Large intestine (tissue), 3 donors: ENCODE measurements around the gene CRCP. TPM values are rescaled to one million over a fixed set of nuclear protein-coding genes. Genes with fewer than 3 reads are reported as not detected.
"Not testable (repeated sequence)": the region's sequence is repeated elsewhere in the genome, so short reads cannot be mapped to it uniquely, and the experiment has no call there.

Experiments
- DNase-seq, 2 donors: peaks; one replicate each; pipeline versions ENCODE4 v3.0.0 to v3.0.0-alpha.2; 2013
- H3K27ac ChIP-seq: one replicate; pipeline ENCODE4 v1.5.1; 2013; ENCODE audit warnings: low read length
- H3K27me3 ChIP-seq: 2 replicates; pipeline ENCODE4 v1.6.1; 2013; ENCODE audit warnings: low read length; ENCODE audit not compliant: control insufficient read depth, insufficient read depth
- H3K36me3 ChIP-seq: 2 replicates; pipeline ENCODE4 v1.6.1; 2013; ENCODE audit warnings: low read length; ENCODE audit not compliant: control insufficient read depth, insufficient read depth
- H3K4me1 ChIP-seq: one replicate; pipeline ENCODE4 v1.6.1; 2013; ENCODE audit warnings: low read length; ENCODE audit not compliant: control insufficient read depth, insufficient read depth
- H3K4me3 ChIP-seq: one replicate; pipeline ENCODE4 v1.5.1; 2013; ENCODE audit warnings: low read length
- H3K9me3 ChIP-seq: one replicate; pipeline ENCODE4 v1.6.1; 2013; ENCODE audit warnings: mild to moderate bottlenecking, low read depth, low read length, moderate library complexity; ENCODE audit not compliant: control insufficient read depth
- WGBS: methylation state at CpG from one replicate; pipeline ENCODE4 v1.1.5; 2013; ENCODE audit warnings: low lambda C conversion rate; ENCODE audit not compliant: insufficient coverage; 5-methylcytosine and 5-hydroxymethylcytosine counted together
- polyA plus RNA-seq: library from polyadenylated mRNA; unstranded; fragments of 120-200 nt; gene quantifications from one replicate; pipeline ENCODE4 v1.2.1, GENCODE V29; 2013

Gene CRCP
- polyA plus RNA-seq, 1 donor = 32.0 TPM

DNA sequence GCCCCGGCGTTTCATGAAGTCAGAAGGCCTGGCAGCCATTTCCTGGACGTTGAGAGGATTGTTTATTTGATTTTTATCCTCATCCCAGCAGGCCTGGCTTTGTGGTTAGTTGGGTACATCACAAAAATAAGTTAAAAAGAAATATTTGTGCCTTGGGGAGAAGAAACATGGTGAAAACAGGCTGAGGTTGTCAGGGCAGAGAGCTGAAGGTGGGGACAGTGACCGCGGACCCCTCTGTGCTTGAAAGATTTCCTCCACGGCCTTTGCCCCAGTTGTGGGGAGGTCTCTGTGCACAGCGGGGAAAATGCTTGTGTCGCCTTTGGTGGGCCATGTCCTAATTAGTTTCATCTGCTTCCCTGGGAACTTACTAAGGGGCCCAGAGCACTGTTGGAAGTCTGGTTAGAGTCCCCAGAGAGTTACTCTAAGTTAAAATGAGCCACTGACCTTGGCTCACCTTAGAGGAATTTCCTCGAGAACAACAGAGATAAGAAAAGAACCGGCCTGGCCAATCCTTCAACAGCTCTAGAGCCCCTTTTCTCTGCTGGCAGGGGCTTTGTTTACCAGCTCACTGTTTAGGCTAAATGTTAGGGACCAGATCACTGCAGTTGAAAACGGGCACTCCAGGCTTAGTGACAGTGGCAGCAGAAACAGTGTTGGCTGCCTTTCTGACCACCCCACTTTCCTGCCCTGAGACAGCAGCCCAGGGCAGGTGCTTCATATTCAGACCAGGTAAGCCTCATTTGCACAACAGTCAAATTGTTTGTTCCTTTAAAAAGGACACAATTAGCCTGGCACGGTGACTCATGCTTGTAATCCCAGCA is 37.9 kb downstream of the CRCP start:
- WGBS = 20% methylated on average over 1 of the region's 12 CpGs
- peaks cover 15% of the 10 kb centered on the region for H3K4me1 ChIP-seq

DNA sequence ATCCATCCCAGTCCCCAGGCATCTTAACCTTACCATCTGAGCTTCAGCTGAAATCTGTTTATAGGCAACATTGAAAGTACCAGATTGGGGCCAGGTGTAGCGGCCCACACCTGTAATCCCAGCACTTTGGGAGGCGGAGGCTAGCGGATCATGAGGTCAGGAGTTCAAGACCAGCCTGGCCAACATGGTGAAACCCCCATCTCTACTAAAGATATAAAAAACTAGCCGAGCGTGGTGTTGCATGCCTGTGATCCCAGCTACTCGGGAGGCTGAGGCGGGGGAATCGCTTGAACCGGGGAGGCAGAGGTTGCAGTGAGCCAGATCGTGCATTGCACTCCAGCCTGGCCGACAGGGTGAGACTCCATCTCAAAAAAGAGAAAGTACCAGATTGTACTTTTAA is 39.0 kb downstream of the CRCP start:
- H3K27ac ChIP-seq = no peak overlapping the region
- no peak overlapping the region for H3K4me3 ChIP-seq
- no peak for DNase-seq
- WGBS = no CpG with 5 or more reads among the region's 11 CpGs
- no peaks in the 10 kb centered on the region for H3K27me3 ChIP-seq
- H3K36me3 ChIP-seq = peaks cover 63% of the 10 kb centered on the region
- peaks cover 2% of the 10 kb centered on the region for H3K9me3 ChIP-seq
- H3K4me1 ChIP-seq = peaks cover 15% of the 10 kb centered on the region

More for the DNA sequence above, 37.9 kb downstream of the CRCP start:
- Histone ChIP-seq H3K9me3 (no peaks in the 10 kb centered on the region), H3K27ac (no peak overlapping the region), H3K4me3 (no peak overlapping the region), H3K36me3 (peaks cover 62% of the 10 kb centered on the region), H3K27me3 (no peaks in the 10 kb centered on the region)
- no peak for DNase-seq

DNA sequence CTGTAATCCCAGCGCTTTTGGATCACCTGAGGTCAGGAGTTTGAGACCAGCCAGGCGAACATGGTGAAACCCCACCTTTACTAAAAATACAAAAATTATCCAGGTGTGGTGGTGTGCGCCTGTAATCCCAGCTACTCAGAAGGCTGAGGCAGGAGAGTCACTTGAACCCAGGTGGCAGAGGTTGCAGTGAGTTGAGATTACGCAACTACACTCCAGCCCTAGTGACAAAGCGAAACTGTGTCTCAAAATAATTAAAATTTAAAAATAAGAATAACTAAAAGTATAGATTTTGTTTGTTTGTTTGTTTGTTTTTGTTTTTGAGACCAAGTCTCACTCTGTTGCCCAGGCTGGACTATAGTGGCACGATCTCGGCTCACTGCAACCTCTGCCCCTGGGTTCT is 41.4 kb downstream of the CRCP start:
- H3K4me3 ChIP-seq, DNase-seq, H3K27me3 ChIP-seq, H3K4me1 ChIP-seq, H3K27ac ChIP-seq: not testable (repeated sequence)
- WGBS = no CpG with 5 or more reads among the region's 7 CpGs
- Histone ChIP-seq H3K9me3 (peaks cover 17% of the 10 kb centered on the region), H3K36me3 (peaks cover 53% of the 10 kb centered on the region)

DNA sequence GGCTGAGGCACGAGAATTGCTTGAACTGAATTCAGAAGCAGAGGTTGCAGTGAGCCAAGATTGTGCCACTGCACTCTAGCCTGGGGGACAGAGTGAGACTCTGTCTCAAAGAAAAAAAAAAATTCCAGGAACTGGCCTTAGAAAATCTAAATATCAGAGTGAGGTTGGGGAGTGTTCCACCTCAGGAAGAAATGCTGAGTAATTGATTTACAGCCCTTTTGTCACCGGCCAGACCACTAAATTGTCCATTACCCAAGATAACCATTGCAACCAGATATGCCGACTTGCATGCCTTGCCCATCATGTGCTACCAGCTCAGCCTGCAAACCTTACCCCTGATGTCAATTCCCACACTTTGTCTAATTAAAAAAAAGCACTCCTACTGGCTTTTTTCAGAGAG is 42.4 kb downstream of the CRCP start:
- peaks cover 9% of the 10 kb centered on the region for H3K4me1 ChIP-seq
- 0% methylated on average over 1 of the region's 3 CpGs for WGBS
- peak; percentile 73 to 80 for DNase-seq
- H3K4me3 ChIP-seq = no peak overlapping the region
- peaks cover 17% of the 10 kb centered on the region for H3K9me3 ChIP-seq
- no peaks in the 10 kb centered on the region for H3K27me3 ChIP-seq
- peak overlapping the region; percentile 70 for H3K27ac ChIP-seq
- peaks cover 47% of the 10 kb centered on the region for H3K36me3 ChIP-seq

DNA sequence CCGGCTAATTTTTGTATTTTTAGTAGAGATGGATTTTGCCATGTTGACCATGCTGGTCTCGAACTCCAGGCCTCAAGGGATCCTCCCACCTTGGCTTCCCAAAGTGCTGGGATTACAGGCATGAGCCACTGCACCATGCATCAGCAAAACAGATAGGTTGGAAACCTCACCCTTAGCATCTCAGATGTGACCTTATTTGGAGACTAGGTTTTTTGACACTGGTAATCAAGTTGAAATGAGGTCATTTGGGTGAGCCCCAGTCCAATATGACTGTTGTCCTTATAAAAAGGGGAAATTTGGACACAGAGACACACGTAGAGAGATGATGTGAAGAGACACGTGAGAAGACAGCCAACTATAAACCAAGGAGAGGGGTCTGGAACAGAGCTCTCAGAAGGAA is 48.0 kb downstream of the CRCP start:
- WGBS = 100% methylated on average over 1 of the region's 4 CpGs
- Histone ChIP-seq H3K36me3 (peaks cover 10% of the 10 kb centered on the region), H3K27ac (no peak overlapping the region), H3K4me1 (no peaks in the 10 kb centered on the region), H3K9me3 (peaks cover 17% of the 10 kb centered on the region), H3K27me3 (no peaks in the 10 kb centered on the region), H3K4me3 (no peak overlapping the region)
- no peak for DNase-seq

DNA sequence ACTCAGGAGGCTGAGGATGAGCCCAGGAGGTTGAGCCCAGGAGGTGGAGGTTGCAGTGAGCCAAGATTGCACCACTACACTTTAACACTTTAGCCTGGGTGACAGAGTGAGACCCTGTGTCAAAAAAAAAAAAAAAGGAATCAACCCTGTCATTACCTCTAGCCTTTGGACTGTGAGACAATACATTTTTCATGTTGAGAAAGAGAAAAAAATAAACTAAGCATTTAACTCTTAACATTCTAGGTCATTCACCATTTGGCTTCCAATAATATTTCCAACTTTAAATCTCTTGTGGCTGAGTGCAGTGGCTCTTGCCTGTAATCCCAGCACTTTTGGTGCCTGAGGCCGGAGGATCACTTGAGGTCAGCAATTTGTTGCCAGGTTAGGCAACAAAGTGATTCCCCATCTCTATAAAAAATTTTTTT is 48.6 kb downstream of the CRCP start:
- H3K27ac ChIP-seq = no peak overlapping the region
- H3K4me3 ChIP-seq = no peak overlapping the region
- H3K9me3 ChIP-seq = peaks cover 17% of the 10 kb centered on the region
- no peaks in the 10 kb centered on the region for H3K27me3 ChIP-seq
- no peak for DNase-seq
- peaks cover 7% of the 10 kb centered on the region for H3K36me3 ChIP-seq
- H3K4me1 ChIP-seq = no peaks in the 10 kb centered on the region
- WGBS = no CpG with 5 or more reads among the region's 1 CpG

DNA sequence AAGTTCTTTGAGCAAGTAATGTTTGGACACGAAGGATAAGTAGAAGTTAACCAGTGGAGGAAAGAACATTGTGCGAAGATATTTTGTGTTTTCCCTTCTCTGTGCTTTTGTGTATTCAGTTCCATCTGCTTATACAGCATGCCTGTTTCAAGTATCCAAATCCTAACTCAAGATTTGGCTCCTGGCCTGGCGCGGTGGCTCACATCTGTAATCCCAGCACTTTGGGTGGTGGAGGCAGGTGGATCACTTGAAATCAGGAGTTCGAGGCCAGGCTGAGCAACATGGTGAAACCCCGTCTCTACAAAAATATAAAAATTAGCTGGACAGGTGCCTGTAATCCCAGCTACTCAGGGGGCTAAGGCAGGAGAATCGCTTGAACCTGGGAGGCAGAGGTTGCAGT is 49.7 kb downstream of the CRCP start:
- Histone ChIP-seq H3K27ac (no peak overlapping the region), H3K27me3 (no peaks in the 10 kb centered on the region), H3K4me1 (no peaks in the 10 kb centered on the region), H3K4me3 (no peak overlapping the region), H3K36me3 (no peaks in the 10 kb centered on the region), H3K9me3 (peaks cover 8% of the 10 kb centered on the region)
- no peak for DNase-seq
- no CpG with 5 or more reads among the region's 7 CpGs for WGBS

DNA sequence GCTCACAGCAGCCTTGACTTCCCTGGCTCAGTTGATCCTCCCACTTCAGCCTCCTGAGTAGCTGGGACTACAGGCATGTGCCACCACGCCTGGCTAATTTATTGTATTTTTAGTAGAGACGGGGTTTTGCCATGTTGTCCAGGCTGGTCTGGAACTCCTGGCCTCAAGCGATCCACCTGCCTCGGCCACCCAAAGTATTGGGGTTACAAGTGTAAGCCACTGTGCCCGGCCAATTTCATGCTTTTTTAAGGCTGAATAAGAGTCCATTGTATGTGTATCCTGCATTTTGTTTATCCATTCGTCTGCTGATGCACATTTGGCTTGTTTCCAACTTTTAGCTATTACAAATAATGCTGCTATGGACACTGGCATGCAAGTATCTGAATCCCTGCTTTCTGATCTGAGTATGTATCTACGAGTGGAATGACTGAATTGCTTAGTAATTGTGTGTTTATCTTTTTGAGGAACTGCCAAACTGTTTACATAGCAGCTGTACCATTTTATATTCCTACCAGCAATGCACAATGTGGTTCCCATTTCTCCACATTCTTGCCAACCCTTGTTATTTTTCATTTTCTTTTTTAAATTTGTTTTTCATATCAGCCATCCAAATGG is 53.2 kb downstream of the CRCP start:
- no CpG with 5 or more reads among the region's 7 CpGs for WGBS
- Histone ChIP-seq H3K4me1 (no peaks in the 10 kb centered on the region), H3K27ac (no peak overlapping the region), H3K9me3 (no peaks in the 10 kb centered on the region), H3K36me3 (no peaks in the 10 kb centered on the region), H3K4me3 (no peak overlapping the region), H3K27me3 (no peaks in the 10 kb centered on the region)
- DNase-seq = no peak

DNA sequence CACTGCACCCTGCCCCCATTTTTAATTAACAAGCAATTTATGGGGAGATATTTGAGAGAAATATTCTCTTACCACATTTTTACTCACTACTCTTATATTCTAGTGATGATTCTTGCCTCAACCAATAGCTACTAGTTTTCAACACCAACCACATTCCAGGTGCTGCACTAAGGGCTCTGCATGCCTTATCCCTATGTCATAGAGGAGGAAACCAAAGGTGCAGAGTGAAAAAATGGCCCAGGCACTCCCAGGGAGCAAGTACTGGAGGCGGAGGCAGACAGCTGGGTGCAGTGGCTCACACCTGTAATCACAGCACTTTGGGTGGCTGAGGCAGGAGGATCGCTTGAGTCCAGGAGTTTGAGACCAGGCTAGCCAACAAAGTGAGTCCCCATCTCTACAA is 55.0 kb downstream of the CRCP start:
- no peak for DNase-seq
- Histone ChIP-seq H3K4me3 (no peak overlapping the region), H3K9me3 (no peaks in the 10 kb centered on the region), H3K27me3 (no peaks in the 10 kb centered on the region), H3K36me3 (no peaks in the 10 kb centered on the region), H3K4me1 (no peaks in the 10 kb centered on the region), H3K27ac (no peak overlapping the region)
- no CpG with 5 or more reads among the region's 2 CpGs for WGBS

DNA sequence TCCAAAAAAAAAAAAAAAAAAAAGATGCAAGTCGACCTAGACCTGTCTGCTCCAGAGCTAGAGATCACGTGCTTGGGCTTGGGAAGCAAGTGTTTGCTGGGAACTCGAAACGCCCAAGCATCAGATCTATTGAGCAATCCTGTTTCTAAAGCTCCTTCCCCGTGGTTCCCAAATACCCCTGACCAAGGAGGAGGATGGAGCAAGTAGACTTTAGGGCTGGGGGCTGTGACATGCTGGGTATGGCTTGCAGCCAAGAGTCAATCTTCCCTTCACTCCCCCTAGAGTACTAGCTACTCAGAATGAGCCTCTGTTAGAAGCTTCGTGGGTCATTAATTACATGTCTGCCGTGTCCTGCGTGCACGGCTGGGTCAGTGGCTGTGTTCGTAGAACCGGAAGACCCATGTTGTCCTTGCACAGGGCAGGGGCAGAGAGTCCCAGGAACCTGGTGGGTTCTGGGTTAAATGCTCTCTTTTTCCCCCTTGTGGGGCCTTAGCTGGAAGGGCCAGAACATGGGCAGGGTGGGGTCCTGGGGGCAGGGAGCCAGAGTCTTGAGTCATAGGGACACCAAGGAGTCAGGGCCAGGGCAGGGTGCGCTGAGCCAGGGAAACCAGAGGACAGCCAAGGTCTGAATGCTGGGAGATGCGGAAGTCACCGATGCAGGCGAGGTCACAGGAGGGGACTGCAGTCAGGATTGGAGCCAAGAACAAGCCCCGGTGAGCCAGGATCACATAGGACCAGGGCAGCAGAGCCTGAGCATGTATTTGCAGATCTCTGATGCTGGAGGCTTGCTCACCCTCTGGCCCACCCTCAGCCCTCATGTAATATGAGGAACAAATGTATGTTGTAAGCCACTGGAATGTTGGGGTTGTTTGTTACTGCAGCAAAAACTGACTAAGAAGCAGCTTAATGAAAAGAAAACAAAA is 55.9 kb downstream of the CRCP start:
- no peaks in the 10 kb centered on the region for H3K9me3 ChIP-seq
- no peak for DNase-seq
- no CpG with 5 or more reads among the region's 16 CpGs for WGBS
- H3K27me3 ChIP-seq = no peaks in the 10 kb centered on the region
- no peak overlapping the region for H3K27ac ChIP-seq
- H3K4me1 ChIP-seq = no peaks in the 10 kb centered on the region
- no peaks in the 10 kb centered on the region for H3K36me3 ChIP-seq
- H3K4me3 ChIP-seq = no peak overlapping the region
